HG03432 (cell line): Measurements from ENCODE around the gene GPR33.
A peak's percentile ranks its signal among the peaks of the same experiment; 100 is the strongest.

Experiments
- ATAC-seq: cut with Tn5 transposase; IDR thresholded peaks from one replicate; pipeline ENCODE4 v1.9.1; 2021; ENCODE audit warnings: mild to moderate bottlenecking, moderate library complexity; ENCODE audit not compliant: unreplicated experiment

GPR33 gene, protein sequence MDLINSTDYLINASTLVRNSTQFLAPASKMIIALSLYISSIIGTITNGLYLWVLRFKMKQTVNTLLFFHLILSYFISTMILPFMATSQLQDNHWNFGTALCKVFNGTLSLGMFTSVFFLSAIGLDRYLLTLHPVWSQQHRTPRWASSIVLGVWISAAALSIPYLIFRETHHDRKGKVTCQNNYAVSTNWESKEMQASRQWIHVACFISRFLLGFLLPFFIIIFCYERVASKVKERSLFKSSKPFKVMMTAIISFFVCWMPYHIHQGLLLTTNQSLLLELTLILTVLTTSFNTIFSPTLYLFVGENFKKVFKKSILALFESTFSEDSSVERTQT

DNA sequence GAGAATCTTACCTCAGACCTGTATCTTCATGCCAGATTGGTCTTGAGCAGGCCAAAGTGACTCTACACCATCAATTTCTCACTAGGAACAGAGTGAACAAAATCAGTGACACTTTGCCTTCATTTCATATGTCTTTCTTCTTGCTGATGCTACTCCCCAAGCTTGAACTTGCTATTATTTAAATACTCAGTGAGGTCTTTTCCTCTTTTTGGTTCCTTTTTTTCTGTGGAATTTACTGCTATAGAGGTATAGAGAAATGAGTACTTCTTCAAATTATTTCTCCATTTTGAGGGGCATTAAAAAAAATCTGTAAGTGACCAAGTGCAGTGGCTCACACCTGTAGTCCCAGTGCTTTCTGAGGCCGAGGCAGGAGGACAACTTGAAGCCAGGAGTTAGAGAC lies at the start of gene GPR33:
Gene GPR33, minus strand, starts transcription at position 154 of the 400 bp plus-strand sequence. CDS start 4,074 bp downstream, outside the sequence.
- no peak for ATAC-seq

GRCh38 chr14:31536201-31536960 lies 48.5 kb upstream of the GPR33 start:
- no peak for ATAC-seq

GRCh38 chr14:31530136-31530535 lies 42.3 kb upstream of the GPR33 start:
- no peak for ATAC-seq

DNA sequence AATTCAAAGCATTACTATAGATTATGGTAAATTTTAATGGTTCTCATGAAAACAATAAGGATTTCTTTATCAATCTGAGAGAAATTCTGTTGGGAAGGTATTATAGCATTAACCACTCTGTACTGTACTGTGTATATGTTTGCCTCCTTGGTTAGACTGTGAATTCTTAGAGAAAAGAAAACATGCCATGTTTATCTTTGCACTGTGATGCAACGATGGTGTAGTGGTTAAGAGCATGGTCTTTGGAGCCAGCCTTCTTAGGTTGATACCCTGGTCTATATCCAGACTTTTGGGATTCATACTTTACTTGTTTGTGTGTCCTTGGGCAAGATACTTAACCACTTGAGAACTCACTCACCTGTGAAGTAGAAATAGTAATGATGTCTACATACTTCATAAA lies 41.2 kb upstream of the GPR33 start:
- no peak for ATAC-seq

DNA sequence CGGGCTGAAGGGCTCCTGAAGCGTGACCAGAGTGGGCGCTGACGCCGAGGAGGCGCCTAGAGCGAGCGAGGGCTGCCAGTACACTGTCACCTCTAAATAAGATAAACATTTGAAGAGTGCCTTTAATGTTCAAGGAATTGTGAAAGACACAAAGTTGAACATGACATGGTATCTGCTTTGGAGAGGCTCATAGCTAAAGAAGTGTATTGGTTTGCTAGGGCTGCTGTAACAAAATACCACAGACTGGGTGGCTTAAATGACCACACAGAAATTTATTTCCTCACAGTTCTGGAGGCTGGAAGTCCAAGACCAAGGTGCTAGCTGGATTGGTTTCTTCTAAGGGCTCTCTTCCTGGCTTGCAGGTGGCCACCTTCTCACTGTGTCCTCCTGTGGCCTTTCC lies 39.7 kb upstream of the GPR33 start:
- ATAC-seq, result no peak

- ATAC-seq, result no peak
These were observed 39.2 kb upstream of the GPR33 start for GRCh38 chr14:31527087-31527486.

GRCh38 chr14:31510855-31511254 lies 23.0 kb upstream of the GPR33 start:
- no peak for ATAC-seq

GRCh38 chr14:31510222-31510621 lies 22.4 kb upstream of the GPR33 start:
- no peak for ATAC-seq

DNA sequence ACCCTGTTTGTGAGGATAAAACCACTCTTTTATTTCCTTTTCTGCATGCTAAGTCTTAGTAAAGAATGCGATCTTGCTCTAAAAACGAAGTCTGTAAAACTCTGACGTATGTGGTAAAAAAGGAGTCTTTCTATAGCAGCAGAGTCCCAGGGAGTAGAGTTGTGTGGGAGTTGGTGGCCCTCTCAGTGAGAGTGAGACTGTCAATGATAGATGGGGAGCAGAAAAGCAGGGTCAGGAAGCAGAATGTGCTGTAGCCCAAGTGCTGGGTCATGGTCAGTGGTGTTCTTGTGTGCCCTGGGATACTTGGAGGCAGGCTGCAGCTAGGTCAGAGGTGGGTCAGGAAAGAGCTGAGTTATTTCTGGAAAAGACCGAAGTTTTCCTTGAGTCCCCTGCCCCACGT lies 20.3 kb upstream of the GPR33 start:
- ATAC-seq, result no peak

DNA sequence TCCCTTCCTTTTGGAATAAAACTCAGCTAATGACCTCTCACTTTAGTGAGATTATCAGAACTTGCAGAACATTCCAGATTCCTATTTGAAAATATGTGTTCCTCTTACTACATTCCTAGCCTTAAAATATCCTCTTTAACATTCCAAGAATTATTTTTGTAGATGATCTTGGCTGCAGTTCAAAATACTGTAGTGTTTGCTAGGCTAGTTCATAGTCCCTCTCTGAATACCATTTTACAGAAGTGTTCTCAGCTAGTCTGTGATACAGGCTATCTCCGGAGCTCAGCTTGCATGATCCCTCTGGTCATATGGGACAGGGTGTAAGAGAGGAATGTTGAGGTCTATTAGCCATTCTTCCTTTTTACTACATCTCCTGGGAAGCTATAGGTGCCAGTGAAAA lies 17.6 kb upstream of the GPR33 start:
- no peak for ATAC-seq

GRCh38 chr14:31501870-31502269 lies 14.0 kb upstream of the GPR33 start:
- ATAC-seq, result no peak

- no peak for ATAC-seq
These were observed 5.1 kb upstream of the GPR33 start for GRCh38 chr14:31492759-31493498.

GRCh38 chr14:31489691-31490090 lies 1.9 kb upstream of the GPR33 start:
- ATAC-seq, result peak; percentile 55

GRCh38 chr14:31486764-31487163 lies 1.1 kb downstream of the GPR33 start:
- ATAC-seq, result no peak

DNA sequence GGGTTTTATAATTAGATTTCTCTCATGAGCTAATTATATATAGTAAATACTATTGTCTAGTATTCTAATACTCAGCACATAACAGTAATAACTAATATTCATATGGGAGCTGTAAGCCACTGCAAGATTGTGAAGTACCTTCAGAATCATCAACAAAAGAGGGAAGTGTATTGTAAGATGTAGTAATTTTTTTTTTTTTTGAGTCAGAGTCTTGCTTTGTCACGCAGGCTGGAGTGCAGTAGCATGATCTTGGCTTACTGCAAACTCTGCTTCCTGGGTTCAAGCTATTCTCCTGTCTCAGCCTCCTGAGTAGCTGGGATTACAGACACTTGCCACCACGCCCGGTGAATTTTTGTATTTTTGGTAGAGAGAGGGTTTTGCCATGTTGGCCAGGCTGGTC lies 3.1 kb downstream of the GPR33 start:
- ATAC-seq, result no peak

DNA sequence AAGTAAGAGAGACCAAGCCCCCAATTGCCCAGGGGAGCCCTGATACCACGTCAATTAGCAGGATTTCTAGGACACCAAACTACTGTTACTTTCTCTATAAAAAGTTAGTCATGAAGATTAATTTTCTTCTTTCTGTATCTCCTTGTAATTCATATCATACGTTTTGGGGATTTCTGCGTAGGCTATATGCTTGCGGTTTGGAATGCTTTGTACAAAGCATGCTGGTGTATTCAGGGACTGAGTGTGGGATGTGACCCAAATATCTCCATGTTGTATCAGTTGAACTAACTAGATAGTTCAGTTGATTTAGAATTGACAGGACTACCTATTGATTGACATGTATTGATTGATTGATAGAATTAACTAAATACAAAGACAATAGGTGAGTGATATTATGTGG lies 7.7 kb downstream of the GPR33 start:
- no peak for ATAC-seq

DNA sequence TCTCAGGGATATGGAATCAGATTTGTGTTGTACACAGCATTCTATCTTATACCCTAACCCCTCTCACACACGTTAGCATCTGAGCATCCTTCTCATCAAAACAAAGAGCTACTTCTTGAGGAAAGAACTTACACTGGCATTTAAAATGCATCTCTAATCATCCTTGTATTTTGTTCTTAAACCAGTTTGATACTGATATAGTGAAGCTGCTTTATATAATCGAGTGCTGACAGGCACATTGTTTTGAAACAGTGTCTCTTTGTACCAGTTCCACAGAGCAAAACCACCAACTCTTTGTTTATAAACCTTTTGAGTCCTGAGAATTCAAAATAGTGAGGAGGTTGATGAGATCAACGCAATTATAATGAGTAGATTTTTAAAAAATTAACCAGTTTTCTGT lies 8.8 kb downstream of the GPR33 start:
- no peak for ATAC-seq

GRCh38 chr14:31477248-31477647 lies 10.6 kb downstream of the GPR33 start:
- ATAC-seq, result no peak

- no peak for ATAC-seq
These were observed 11.5 kb downstream of the GPR33 start for GRCh38 chr14:31476131-31476866.

DNA sequence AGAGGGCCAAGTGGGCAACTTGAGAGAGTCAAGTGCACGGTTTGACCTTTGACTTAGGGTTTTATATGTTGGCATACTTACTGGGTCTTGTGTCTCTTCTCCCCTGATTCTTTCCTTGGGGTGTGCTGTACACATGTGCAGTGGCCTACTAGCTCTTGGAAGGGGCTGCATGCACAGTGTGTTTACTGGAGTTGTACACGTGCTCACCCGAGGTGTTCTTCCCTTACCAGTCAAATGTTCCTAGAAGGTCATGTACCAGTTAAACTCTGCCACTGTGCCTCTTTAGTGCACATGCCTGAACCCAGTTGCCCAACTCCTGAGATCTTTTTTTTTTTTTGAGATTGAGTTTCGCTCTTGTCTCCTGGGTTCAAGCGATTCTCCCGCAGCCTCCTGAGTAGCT lies 21.3 kb downstream of the GPR33 start:
- ATAC-seq, result no peak

DNA sequence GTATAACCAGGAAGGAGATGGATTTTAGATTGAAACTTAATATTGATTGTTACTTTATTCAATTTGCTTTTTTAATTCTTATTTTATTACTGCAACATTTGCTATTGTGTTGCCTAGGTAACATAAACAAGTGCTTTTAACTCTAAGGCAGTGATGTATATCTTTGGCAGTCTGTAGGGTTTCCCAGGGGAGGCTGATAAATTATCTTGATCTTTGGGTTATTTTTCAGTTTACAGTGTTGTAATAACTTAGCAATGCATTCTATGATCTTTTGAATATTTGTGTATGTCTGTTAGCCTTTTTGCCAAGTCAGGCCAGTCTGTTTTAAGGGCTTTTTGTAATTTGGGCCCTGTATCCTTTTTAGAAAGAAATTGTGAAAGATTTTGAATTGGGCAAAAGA lies 22.7 kb downstream of the GPR33 start:
- no peak for ATAC-seq
